ENCODE measurements around the gene CTNNBL1. TPM values are rescaled to one million over a fixed set of nuclear protein-coding genes. Genes with fewer than 3 reads are reported as not detected.

Gene CTNNBL1
- total RNA-seq, 3 donors from 2014 or later (not counting 1 experiment from before 2014, with no cell fraction given), result 59.1 to 75.6 (median 67.6) TPM

GRCh38 chr20:37919389-37920040 lies 225.7 kb downstream of the CTNNBL1 start:
- no peak for TF ChIP-seq CTCF (IDR thresholded peaks at IDR 0.05)
- H3K27me3 Mint-ChIP-seq (ENCODE audit: low read depth in 2 of 2), result peaks cover 12 to 18% of the 10 kb centered on the region in 2 donors
- ATAC-seq (no peak), DNase-seq (no peak)
- H3K4me1 ChIP-seq (ENCODE audit: control insufficient read depth, insufficient read depth, low read length), result peaks cover 10% of the 10 kb centered on the region
- H3K27me3 ChIP-seq (ENCODE audit: control insufficient read depth, insufficient read depth, low read length), result peaks cover 10% of the 10 kb centered on the region
- H3K36me3 ChIP-seq (ENCODE audit: control insufficient read depth, insufficient read depth, low read length), result no peaks in the 10 kb centered on the region
- H3K4me1 Mint-ChIP-seq, result peaks cover 12 to 27% of the 10 kb centered on the region in 2 donors
- no peaks in the 10 kb centered on the region for H3K9me3 Mint-ChIP-seq
- no peaks in the 10 kb centered on the region for H3K9me3 ChIP-seq (ENCODE audit: control insufficient read depth, insufficient read depth, low read length)
- no peak overlapping the region for H3K27ac ChIP-seq (ENCODE audit: low read length)
- intact Hi-C loops (cut with micrococcal nuclease), result loop anchor here (5.0 kb wide), 1 partner anchor 73 kb away; no protein-coding TSS in a partner anchor
- no peak overlapping the region for H3K4me3 ChIP-seq (ENCODE audit: low read length)
- H3K27ac Mint-ChIP-seq, result no peak overlapping the region
- H3K4me3 Mint-ChIP-seq, result no peak overlapping the region
- H3K36me3 Mint-ChIP-seq, result no peaks in the 10 kb centered on the region
- WGBS (ENCODE audit: insufficient coverage), result 65% methylated on average over 5 of the region's 5 CpGs

- H3K36me3 Mint-ChIP-seq, result no peaks in the 10 kb centered on the region
- no peak for TF ChIP-seq CTCF (IDR thresholded peaks at IDR 0.05)
- Histone ChIP-seq H3K4me1 (ENCODE audit: control insufficient read depth, insufficient read depth, low read length) (peaks cover 2% of the 10 kb centered on the region), H3K4me3 (ENCODE audit: low read length) (no peak overlapping the region), H3K36me3 (ENCODE audit: control insufficient read depth, insufficient read depth, low read length) (no peaks in the 10 kb centered on the region), H3K27me3 (ENCODE audit: control insufficient read depth, insufficient read depth, low read length) (peaks cover 8% of the 10 kb centered on the region), H3K9me3 (ENCODE audit: control insufficient read depth, insufficient read depth, low read length) (no peaks in the 10 kb centered on the region), H3K27ac (ENCODE audit: low read length) (no peak overlapping the region)
- peaks cover 7 to 20% of the 10 kb centered on the region in 2 donors for H3K4me1 Mint-ChIP-seq
- no peaks in the 10 kb centered on the region for H3K9me3 Mint-ChIP-seq
- no peak overlapping the region for H3K27ac Mint-ChIP-seq
- peaks cover 12 to 15% of the 10 kb centered on the region in 2 donors for H3K27me3 Mint-ChIP-seq (ENCODE audit: low read depth in 2 of 2)
- WGBS (ENCODE audit: insufficient coverage), result 28% methylated on average over 6 of the region's 6 CpGs
- intact Hi-C loops (cut with micrococcal nuclease), result no loop called here
- DNase-seq (no peak), ATAC-seq (no peak)
- no peak overlapping the region for H3K4me3 Mint-ChIP-seq
These were observed 226.4 kb downstream of the CTNNBL1 start for GRCh38 chr20:37920270-37920669.

GRCh38 chr20:37920679-37921322 lies 227.0 kb downstream of the CTNNBL1 start:
- H3K27me3 Mint-ChIP-seq (ENCODE audit: low read depth in 2 of 2), result peaks cover 12 to 13% of the 10 kb centered on the region in 2 donors
- WGBS (ENCODE audit: insufficient coverage), result 100% methylated on average over 1 of the region's 1 CpG
- ATAC-seq, result no peak

More at GRCh38 chr20:37920679-37921322, 227.0 kb downstream of the CTNNBL1 start:
- H3K27ac Mint-ChIP-seq, result no peak overlapping the region
- no peak for DNase-seq
- no peak overlapping the region for H3K4me3 Mint-ChIP-seq
- H3K4me1 ChIP-seq (ENCODE audit: control insufficient read depth, insufficient read depth, low read length), result no peaks in the 10 kb centered on the region
- H3K27ac ChIP-seq (ENCODE audit: low read length), result no peak overlapping the region
- no peaks in the 10 kb centered on the region for H3K36me3 ChIP-seq (ENCODE audit: control insufficient read depth, insufficient read depth, low read length)
- H3K9me3 ChIP-seq (ENCODE audit: control insufficient read depth, insufficient read depth, low read length), result no peaks in the 10 kb centered on the region
- peaks cover 8% of the 10 kb centered on the region for H3K27me3 ChIP-seq (ENCODE audit: control insufficient read depth, insufficient read depth, low read length)
- intact Hi-C loops (cut with micrococcal nuclease), result no loop called here
- no peak overlapping the region for H3K4me3 ChIP-seq (ENCODE audit: low read length)
- TF ChIP-seq CTCF (IDR thresholded peaks at IDR 0.05), result no peak
- peaks cover 7 to 18% of the 10 kb centered on the region in 2 donors for H3K4me1 Mint-ChIP-seq
- H3K36me3 Mint-ChIP-seq, result no peaks in the 10 kb centered on the region
- no peaks in the 10 kb centered on the region for H3K9me3 Mint-ChIP-seq

Data from natural killer cell (primary cell).